Mesenchymal stem cell (in vitro differentiated cells and primary cell): ENCODE results near the gene ABAT.

Experiments used
- DNase-seq: peaks from one replicate; pipeline ENCODE4 v3.0.0-alpha.2; 2013
- H2AFZ ChIP-seq: one replicate; pipeline ENCODE4 v1.6.1; 2013; ENCODE audit warnings: low read depth, mild to moderate bottlenecking, control low read depth, inconsistent platforms, low read length, moderate library complexity
- H2AK5ac ChIP-seq: 2 replicates; pipeline ENCODE4 v1.6.1; 2013; ENCODE audit warnings: low read length, moderate library complexity, mild to moderate bottlenecking, inconsistent platforms; ENCODE audit not compliant: severe bottlenecking
- H2BK120ac ChIP-seq: one replicate; pipeline ENCODE4 v1.6.1; 2013; ENCODE audit warnings: low read depth, mild to moderate bottlenecking, inconsistent platforms, low read length, moderate library complexity
- H2BK12ac ChIP-seq, 2 experiments: one replicate each; pipeline ENCODE4 v1.6.1; 2013; ENCODE audit warnings: inconsistent platforms in 2 of 2, low read length in 2 of 2, mild to moderate bottlenecking in 2 of 2, moderate library complexity in 2 of 2, control low read depth in 1 of 2
- H2BK15ac ChIP-seq: one replicate; pipeline ENCODE4 v1.6.1; 2013; ENCODE audit warnings: mild to moderate bottlenecking, low read depth, inconsistent platforms; ENCODE audit not compliant: poor library complexity, severe bottlenecking
- H2BK5ac ChIP-seq: 2 replicates; pipeline ENCODE4 v1.6.1; 2013; ENCODE audit warnings: low read depth, mild to moderate bottlenecking, low read length, control low read depth, inconsistent platforms; ENCODE audit not compliant: poor library complexity, severe bottlenecking
- H3K14ac ChIP-seq, 2 experiments: one replicate each; pipeline ENCODE4 v1.6.1; 2013; ENCODE audit warnings: inconsistent platforms in 2 of 2, low read length in 2 of 2, control low read depth in 1 of 2, mild to moderate bottlenecking in 1 of 2, moderate library complexity in 1 of 2
- H3K18ac ChIP-seq, 2 experiments: one replicate each; pipeline ENCODE4 v1.6.1; 2013; ENCODE audit warnings: inconsistent platforms in 2 of 2, low read length in 2 of 2, control low read depth in 1 of 2, low read depth in 1 of 2, mild to moderate bottlenecking in 1 of 2
- H3K23ac ChIP-seq, 2 experiments: one replicate each; pipeline ENCODE4 v1.6.1; 2013; ENCODE audit warnings: inconsistent platforms in 2 of 2, low read length in 2 of 2, mild to moderate bottlenecking in 2 of 2, moderate library complexity in 2 of 2, control low read depth in 1 of 2
- H3K27ac ChIP-seq: 2 replicates; pipeline ENCODE4 v1.5.1; 2013; ENCODE audit warnings: mild to moderate bottlenecking, moderate library complexity, low read length, control low read depth, inconsistent platforms; ENCODE audit not compliant: poor library complexity, severe bottlenecking
- H3K27me3 ChIP-seq, 2 experiments: 2 replicates each; pipeline versions ENCODE4 v1.6.1 to v1.7.0; 2013; ENCODE audit warnings: low read length in 2 of 2, mild to moderate bottlenecking in 2 of 2, moderate library complexity in 2 of 2, control low read depth in 1 of 2, inconsistent platforms in 1 of 2; ENCODE audit not compliant: control insufficient read depth in 1 of 2, insufficient read depth in 1 of 2
- H3K36me3 ChIP-seq, 2 experiments: 2 replicates each; pipeline versions ENCODE4 v1.6.1 to v1.7.0; 2013; ENCODE audit warnings: low read length in 2 of 2, control low read depth in 1 of 2, inconsistent platforms in 1 of 2, low read depth in 1 of 2, mild to moderate bottlenecking in 1 of 2; ENCODE audit not compliant: insufficient read depth in 2 of 2, control insufficient read depth in 1 of 2
- H3K4ac ChIP-seq, 2 experiments: one replicate each; pipeline ENCODE4 v1.6.1; 2013; ENCODE audit warnings: inconsistent platforms in 2 of 2, low read length in 2 of 2, mild to moderate bottlenecking in 2 of 2, moderate library complexity in 2 of 2, control low read depth in 1 of 2, low read depth in 1 of 2
- H3K4me1 ChIP-seq: 2 replicates; pipeline ENCODE4 v1.6.1; 2013; ENCODE audit warnings: low read depth, low read length, control low read depth; ENCODE audit not compliant: control insufficient read depth, insufficient read depth
- H3K4me2 ChIP-seq: 2 replicates; pipeline ENCODE4 v1.6.1; 2013; ENCODE audit warnings: low read length, mild to moderate bottlenecking, inconsistent platforms; ENCODE audit not compliant: poor library complexity, severe bottlenecking
- H3K4me3 ChIP-seq, 2 experiments: 2 replicates each; pipeline versions ENCODE4 v1.5.1 to v1.7.0; 2013; ENCODE audit warnings: low read length in 2 of 2, mild to moderate bottlenecking in 2 of 2, control low read depth in 1 of 2, low read depth in 1 of 2; ENCODE audit not compliant: insufficient read depth in 1 of 2
- H3K79me1 ChIP-seq: replicated peaks from 2 replicates; pipeline ENCODE4 v1.6.1; 2013; ENCODE audit warnings: mild to moderate bottlenecking, control low read depth, low read length, inconsistent platforms; ENCODE audit not compliant: poor library complexity, severe bottlenecking
- H3K9ac ChIP-seq: 2 replicates; pipeline ENCODE4 v1.7.0; 2013; ENCODE audit warnings: mild to moderate bottlenecking, low read length, moderate library complexity
- H3K9me3 ChIP-seq: 2 replicates; pipeline ENCODE4 v1.7.0; 2013; ENCODE audit warnings: mild to moderate bottlenecking, low read length; ENCODE audit not compliant: control insufficient read depth
- H4K8ac ChIP-seq: one replicate; pipeline ENCODE4 v1.6.1; 2013; ENCODE audit warnings: inconsistent platforms, mild to moderate bottlenecking, low read length, moderate library complexity
- H4K91ac ChIP-seq: one replicate; pipeline ENCODE4 v1.6.1; 2013; ENCODE audit warnings: mild to moderate bottlenecking, low read length, inconsistent platforms
- WGBS: methylation state at CpG from one replicate; pipeline ENCODE4 v1.1.7; 2013; ENCODE audit warnings: mixed read lengths; 5-methylcytosine and 5-hydroxymethylcytosine counted together

The ABAT gene

GRCh38 chr16:8661703-8662102 is 12.7 kb upstream of the ABAT start:
- no peak overlapping the region for H3K23ac ChIP-seq
- H3K4me2 ChIP-seq = no peak overlapping the region
- peaks cover 2% of the 10 kb centered on the region for H3K4me1 ChIP-seq
- H2BK12ac ChIP-seq = no peak overlapping the region
- no peak overlapping the region for H4K91ac ChIP-seq
- no peak overlapping the region for H3K27ac ChIP-seq
- peaks cover 0 to 30% of the 10 kb centered on the region in 2 experiments for H3K27me3 ChIP-seq
- H2AFZ ChIP-seq = no peak overlapping the region
- no peak overlapping the region for H2BK120ac ChIP-seq
- H2BK15ac ChIP-seq = no peak overlapping the region
- H2BK5ac ChIP-seq = no peak overlapping the region
- H3K36me3 ChIP-seq = no peaks in the 10 kb centered on the region
- H3K14ac ChIP-seq = no peak overlapping the region
- DNase-seq = no peak
- no peak overlapping the region for H4K8ac ChIP-seq
- H3K18ac ChIP-seq = no peak overlapping the region
- H3K4ac ChIP-seq = no peak overlapping the region
- no peak overlapping the region for H3K4me3 ChIP-seq
- H2AK5ac ChIP-seq = no peak overlapping the region
- WGBS = 44% methylated on average over 3 of the region's 5 CpGs
- no peaks in the 10 kb centered on the region for H3K79me1 ChIP-seq
- no peak overlapping the region for H3K9ac ChIP-seq
- H3K9me3 ChIP-seq = no peaks in the 10 kb centered on the region

GRCh38 chr16:8663192-8664089 is 11.0 kb upstream of the ABAT start:
- Histone ChIP-seq H3K9ac (no peak overlapping the region), H3K4me3 (no peak overlapping the region), H3K18ac (no peak overlapping the region), H3K79me1 (no peaks in the 10 kb centered on the region), H2BK120ac (no peak overlapping the region), H2BK15ac (no peak overlapping the region), H3K4ac (no peak overlapping the region), H4K91ac (peak overlapping the region; percentile 58), H3K4me2 (no peak overlapping the region), H3K4me1 (peaks cover 2% of the 10 kb centered on the region), H3K27ac (no peak overlapping the region), H3K36me3 (no peaks in the 10 kb centered on the region), H3K27me3 (peaks cover 0 to 13% of the 10 kb centered on the region in 2 experiments), H3K23ac (no peak overlapping the region), H3K9me3 (no peaks in the 10 kb centered on the region), H2BK12ac (no peak overlapping the region), H3K14ac (no peak overlapping the region), H2BK5ac (no peak overlapping the region), H2AFZ (no peak overlapping the region), H2AK5ac (no peak overlapping the region), H4K8ac (no peak overlapping the region)
- no peak for DNase-seq
- WGBS = 73% methylated on average over 8 of the region's 9 CpGs

GRCh38 chr16:8665529-8665928 is 8.9 kb upstream of the ABAT start:
- no peak overlapping the region for H3K9ac ChIP-seq
- no peak overlapping the region for H3K23ac ChIP-seq
- H3K14ac ChIP-seq = no peak overlapping the region
- no peak overlapping the region for H3K4me2 ChIP-seq
- H2AK5ac ChIP-seq = no peak overlapping the region
- no peak overlapping the region for H4K91ac ChIP-seq
- peaks cover 0 to 12% of the 10 kb centered on the region in 2 experiments for H3K27me3 ChIP-seq
- no peak overlapping the region for H2BK15ac ChIP-seq
- H3K4ac ChIP-seq = no peak overlapping the region
- H2AFZ ChIP-seq = no peak overlapping the region
- H4K8ac ChIP-seq = no peak overlapping the region
- no peak overlapping the region for H2BK5ac ChIP-seq
- H3K27ac ChIP-seq = no peak overlapping the region
- no peaks in the 10 kb centered on the region for H3K36me3 ChIP-seq
- H3K4me3 ChIP-seq = no peak overlapping the region
- H3K4me1 ChIP-seq = peaks cover 2% of the 10 kb centered on the region
- 56% methylated on average over 6 of the region's 6 CpGs for WGBS
- no peaks in the 10 kb centered on the region for H3K9me3 ChIP-seq
- no peak for DNase-seq
- no peak overlapping the region for H2BK120ac ChIP-seq
- H3K79me1 ChIP-seq = no peaks in the 10 kb centered on the region
- no peak overlapping the region for H3K18ac ChIP-seq
- no peak overlapping the region for H2BK12ac ChIP-seq

DNA sequence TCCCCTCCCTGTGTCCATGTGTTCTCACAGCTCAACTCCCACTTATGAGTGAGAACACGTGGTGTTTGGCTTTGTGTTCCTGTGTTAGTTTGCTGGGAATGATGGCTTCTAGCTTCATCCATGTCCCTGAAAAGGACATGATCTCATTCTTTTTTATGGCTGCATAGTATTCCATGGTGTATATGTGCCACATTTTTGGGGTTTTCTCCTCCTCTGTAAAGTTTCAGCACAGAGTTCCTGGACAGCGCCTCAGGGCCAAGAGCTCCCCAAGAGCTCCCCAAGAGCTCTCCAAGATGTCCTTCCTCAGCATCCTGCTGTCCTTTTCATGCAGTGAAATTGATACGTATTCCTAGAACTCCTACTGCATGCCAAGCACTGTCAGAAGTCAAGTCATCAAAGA is 6.9 kb upstream of the ABAT start:
- no peaks in the 10 kb centered on the region for H3K79me1 ChIP-seq
- H3K9ac ChIP-seq = no peak overlapping the region
- H3K23ac ChIP-seq = no peak overlapping the region
- H3K9me3 ChIP-seq = no peaks in the 10 kb centered on the region
- no peak overlapping the region for H3K4me2 ChIP-seq
- H2BK5ac ChIP-seq = no peak overlapping the region
- H4K91ac ChIP-seq = no peak overlapping the region
- no peak overlapping the region for H2AK5ac ChIP-seq
- H4K8ac ChIP-seq = no peak overlapping the region
- no peak overlapping the region for H2AFZ ChIP-seq
- H2BK120ac ChIP-seq = no peak overlapping the region
- H3K4ac ChIP-seq = no peak overlapping the region
- no peak for DNase-seq
- 63% methylated on average over 3 of the region's 3 CpGs for WGBS
- no peak overlapping the region for H3K18ac ChIP-seq
- H2BK12ac ChIP-seq = no peak overlapping the region
- H3K27me3 ChIP-seq = peaks cover 0 to 12% of the 10 kb centered on the region in 2 experiments
- H3K27ac ChIP-seq = no peak overlapping the region
- H3K36me3 ChIP-seq = no peaks in the 10 kb centered on the region
- H2BK15ac ChIP-seq = no peak overlapping the region
- H3K14ac ChIP-seq = no peak overlapping the region
- no peaks in the 10 kb centered on the region for H3K4me1 ChIP-seq
- H3K4me3 ChIP-seq = no peak overlapping the region
